Ascending aorta (tissue), 2 donors: ENCODE results near the gene FAM124A. TPM values are rescaled to one million over a fixed set of nuclear protein-coding genes. Genes with fewer than 3 reads are reported as not detected.

ENCODE experiments used
- DNase-seq, 2 donors: peaks; one replicate each; pipeline ENCODE4 v3.0.0-alpha.2; 2019; ENCODE audit warnings: low spot score in 2 of 2
- H3K27ac ChIP-seq, 2 donors: fragments of 200-600 bp; sonication (generic); one replicate each; pipeline ENCODE4 v1.5.1; 2016 to 2017; ENCODE audit warnings: mild to moderate bottlenecking in 1 of 2
- H3K27me3 ChIP-seq: fragments of 200-600 bp; sonication (generic); one replicate; pipeline ENCODE4 v1.5.1; 2017
- H3K36me3 ChIP-seq, 2 donors: fragments of 200-600 bp; sonication (generic); one replicate each; pipeline ENCODE4 v1.5.1; 2016
- H3K4me1 ChIP-seq, 2 donors: fragments of 200-600 bp; sonication (generic); one replicate each; pipeline ENCODE4 v1.5.1; 2016 to 2017; ENCODE audit warnings: mild to moderate bottlenecking in 1 of 2
- H3K4me3 ChIP-seq, 2 donors: fragments of 200-600 bp; sonication (generic); one replicate each; pipeline ENCODE4 v1.5.1; 2016 to 2017; ENCODE audit warnings: mild to moderate bottlenecking in 1 of 2
- H3K9me3 ChIP-seq, 2 donors: fragments of 200-600 bp; sonication (generic); one replicate each; pipeline ENCODE4 v1.5.1; 2016
- intact Hi-C: fragments of 100-400 bp; cut with DNase I; formaldehyde crosslinking; loops from one replicate; pipeline ENCODE4 v1.15.1; 2023
- total RNA-seq: library from RNA; depleted of rRNA; stranded (reverse); fragments of >200 nt; gene quantifications from one replicate; pipeline ENCODE4 v1.1.0, GENCODE V29; 2016
- TF ChIP-seq, protein P1 (sequence below), 3 experiments: fragments of 200-600 bp in 2 of 3; fragments of 450-650 bp in 1 of 3; sonication (generic) in 2 of 3; IDR thresholded peaks; one replicate each; pipeline ENCODE4 v1.5.1; 2016 to 2019; ENCODE audit warnings: antibody characterized with exemption in 3 of 3, mild to moderate bottlenecking in 1 of 3, moderate library complexity in 1 of 3

The FAM124A gene
- total RNA-seq, 1 donor from 2014 or later, result 22.4 TPM

GRCh38 chr13:51255556-51255955, 33.4 kb downstream of the FAM124A start:
- Histone ChIP-seq H3K9me3 (no peaks in the 10 kb centered on the region), H3K4me1 (no peaks in the 10 kb centered on the region), H3K36me3 (peaks cover 0 to 16% of the 10 kb centered on the region in 2 donors), H3K4me3 (no peak overlapping the region), H3K27ac (no peak overlapping the region), H3K27me3 (no peaks in the 10 kb centered on the region)
- TF ChIP-seq, protein P1, sequence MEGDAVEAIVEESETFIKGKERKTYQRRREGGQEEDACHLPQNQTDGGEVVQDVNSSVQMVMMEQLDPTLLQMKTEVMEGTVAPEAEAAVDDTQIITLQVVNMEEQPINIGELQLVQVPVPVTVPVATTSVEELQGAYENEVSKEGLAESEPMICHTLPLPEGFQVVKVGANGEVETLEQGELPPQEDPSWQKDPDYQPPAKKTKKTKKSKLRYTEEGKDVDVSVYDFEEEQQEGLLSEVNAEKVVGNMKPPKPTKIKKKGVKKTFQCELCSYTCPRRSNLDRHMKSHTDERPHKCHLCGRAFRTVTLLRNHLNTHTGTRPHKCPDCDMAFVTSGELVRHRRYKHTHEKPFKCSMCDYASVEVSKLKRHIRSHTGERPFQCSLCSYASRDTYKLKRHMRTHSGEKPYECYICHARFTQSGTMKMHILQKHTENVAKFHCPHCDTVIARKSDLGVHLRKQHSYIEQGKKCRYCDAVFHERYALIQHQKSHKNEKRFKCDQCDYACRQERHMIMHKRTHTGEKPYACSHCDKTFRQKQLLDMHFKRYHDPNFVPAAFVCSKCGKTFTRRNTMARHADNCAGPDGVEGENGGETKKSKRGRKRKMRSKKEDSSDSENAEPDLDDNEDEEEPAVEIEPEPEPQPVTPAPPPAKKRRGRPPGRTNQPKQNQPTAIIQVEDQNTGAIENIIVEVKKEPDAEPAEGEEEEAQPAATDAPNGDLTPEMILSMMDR (IDR thresholded peaks at IDR 0.05), result no peak
- intact Hi-C loops, result no loop called here
- no peak for DNase-seq

DNA sequence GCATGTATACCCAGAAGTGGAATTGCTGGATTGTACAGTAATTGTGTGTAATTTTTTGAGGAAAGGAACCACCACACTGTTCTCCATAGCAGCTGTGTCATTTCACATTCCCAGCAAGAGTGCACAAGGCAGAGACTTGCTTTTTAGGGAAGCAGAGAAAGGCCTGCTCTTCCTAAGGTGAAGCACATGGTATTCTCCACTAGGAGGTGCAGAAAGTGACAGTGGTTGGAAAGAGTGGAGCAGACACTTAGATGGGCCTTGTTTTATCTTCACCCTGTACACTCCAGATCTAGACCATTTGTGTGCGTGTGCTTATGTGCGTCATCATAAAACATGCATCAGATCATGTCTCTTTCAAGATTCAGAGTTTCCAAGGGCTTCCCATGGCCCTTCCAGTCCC, 35.0 kb downstream of the FAM124A start:
- intact Hi-C loops, result no loop called here
- Histone ChIP-seq H3K4me3 (no peak overlapping the region), H3K9me3 (no peaks in the 10 kb centered on the region), H3K27ac (no peak overlapping the region), H3K36me3 (peaks cover 0 to 7% of the 10 kb centered on the region in 2 donors), H3K27me3 (no peaks in the 10 kb centered on the region), H3K4me1 (no peaks in the 10 kb centered on the region)
- DNase-seq, result no peak
- TF ChIP-seq, protein P1 (IDR thresholded peaks at IDR 0.05), result no peak

DNA sequence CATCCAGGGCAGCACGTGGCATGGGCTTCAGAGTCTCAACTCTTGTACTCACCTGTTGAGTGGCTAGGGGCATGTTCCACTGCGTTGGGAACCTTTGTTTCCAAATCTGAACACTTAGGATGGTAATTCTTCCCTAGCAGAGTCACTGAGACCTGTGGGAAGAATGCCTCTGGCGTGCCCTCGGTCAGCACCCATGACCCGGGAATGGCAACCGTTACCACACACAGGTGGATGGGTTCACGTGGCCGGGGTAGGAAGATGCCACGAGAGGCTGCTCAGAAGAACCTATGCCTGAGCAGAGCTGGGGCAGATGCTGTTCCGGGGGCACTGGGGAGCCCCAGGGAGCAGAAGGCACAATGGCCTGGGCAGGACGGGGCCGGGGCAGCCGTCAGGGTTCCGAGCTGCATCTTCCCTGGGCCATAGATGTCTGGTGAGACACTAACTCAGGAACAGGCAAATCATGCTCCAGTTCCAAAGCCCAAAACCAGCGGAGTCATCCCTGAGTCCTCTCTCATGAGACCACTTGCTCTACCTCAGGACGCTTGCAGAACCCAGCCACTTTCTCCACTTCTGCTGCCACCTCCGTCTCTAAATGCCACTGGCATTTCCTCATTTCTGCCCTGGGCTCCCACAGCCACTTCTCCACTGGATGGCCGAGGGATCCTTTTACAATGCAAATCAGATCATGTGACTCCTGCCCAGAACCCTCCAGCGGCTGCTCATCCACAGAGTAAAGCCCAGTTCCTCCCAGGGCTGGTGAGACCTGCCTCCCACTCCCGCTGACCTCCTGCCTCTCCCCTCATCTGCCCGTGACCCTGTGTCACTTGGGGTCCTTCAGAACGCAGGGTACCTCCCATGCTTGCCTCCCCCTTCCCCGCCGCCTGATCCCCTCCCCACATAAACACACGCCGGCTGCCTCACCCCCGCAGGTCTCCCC, 36.7 kb downstream of the FAM124A start:
- H3K27me3 ChIP-seq, result no peaks in the 10 kb centered on the region
- no peaks in the 10 kb centered on the region for H3K9me3 ChIP-seq
- no peaks in the 10 kb centered on the region for H3K4me1 ChIP-seq
- no peak for DNase-seq
- no peak overlapping the region for H3K4me3 ChIP-seq
- intact Hi-C loops, result no loop called here
- H3K36me3 ChIP-seq, result peaks cover 0 to 5% of the 10 kb centered on the region in 2 donors
- no peak overlapping the region for H3K27ac ChIP-seq
- TF ChIP-seq, protein P1 (IDR thresholded peaks at IDR 0.05), result no peak

DNA sequence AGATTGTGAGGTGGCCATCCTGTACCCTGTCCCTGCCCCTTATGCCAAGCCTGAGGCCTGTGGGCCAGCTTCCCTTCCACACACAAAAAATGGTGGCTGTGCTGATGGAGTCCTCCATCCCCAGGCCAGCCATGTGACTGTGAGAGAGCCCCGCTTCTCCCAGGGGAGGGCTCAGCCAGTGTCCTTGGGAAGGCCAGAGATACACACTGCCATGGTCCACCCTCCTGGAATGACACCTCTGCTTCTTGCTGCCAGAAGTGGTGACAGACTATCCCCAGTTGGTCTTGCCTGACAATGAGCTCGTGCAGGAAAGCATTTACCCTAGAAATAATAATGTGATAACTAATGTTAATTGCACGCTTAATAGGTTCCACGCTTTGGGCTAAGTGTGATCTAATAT, 38.0 kb downstream of the FAM124A start:
- DNase-seq, result no peak
- Histone ChIP-seq H3K36me3 (peaks cover 0 to 5% of the 10 kb centered on the region in 2 donors), H3K27ac (no peak overlapping the region), H3K4me3 (no peak overlapping the region), H3K27me3 (no peaks in the 10 kb centered on the region), H3K9me3 (no peaks in the 10 kb centered on the region), H3K4me1 (no peaks in the 10 kb centered on the region)
- TF ChIP-seq, protein P1 (IDR thresholded peaks at IDR 0.05), result no peak
- intact Hi-C loops, result no loop called here

DNA sequence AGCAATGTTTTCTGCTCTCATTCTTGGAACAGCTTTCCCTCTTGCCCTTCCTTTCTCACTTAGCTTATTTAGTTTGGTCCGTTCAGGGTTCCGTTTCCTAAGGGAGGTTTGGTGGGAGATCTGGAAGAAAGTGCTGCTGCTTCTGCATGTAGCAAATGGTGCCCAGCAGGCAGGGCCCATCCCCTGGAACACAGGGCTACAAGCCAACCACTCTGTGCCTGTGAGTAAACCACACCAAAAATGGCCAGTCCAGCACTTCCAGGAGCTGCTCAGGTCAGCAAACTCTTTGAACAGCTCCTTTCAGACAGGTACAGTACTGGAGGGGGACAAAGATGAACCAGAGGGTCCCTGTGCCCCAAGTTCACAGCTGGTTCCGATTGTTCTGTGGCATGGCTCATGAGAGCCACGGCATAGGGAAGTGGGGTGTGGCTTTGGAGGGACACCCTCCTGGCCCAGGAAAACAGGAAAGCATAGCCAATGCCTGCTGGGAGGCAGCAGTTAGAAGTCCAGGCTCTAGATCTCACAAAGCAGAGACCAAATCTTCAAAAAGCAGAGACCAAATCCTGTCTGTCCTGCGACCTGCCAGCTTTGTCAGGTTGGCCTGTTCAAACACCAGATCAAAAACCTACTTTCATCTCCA, 39.5 kb downstream of the FAM124A start:
- Histone ChIP-seq H3K36me3 (peaks cover 0 to 4% of the 10 kb centered on the region in 2 donors), H3K27ac (no peak overlapping the region)
- TF ChIP-seq, protein P1 (IDR thresholded peaks at IDR 0.05), result no peak

More for the DNA sequence above, 39.5 kb downstream of the FAM124A start:
- intact Hi-C loops, result no loop called here
- H3K9me3 ChIP-seq, result no peaks in the 10 kb centered on the region
- H3K4me3 ChIP-seq, result no peak overlapping the region
- DNase-seq, result no peak
- no peaks in the 10 kb centered on the region for H3K4me1 ChIP-seq
- no peaks in the 10 kb centered on the region for H3K27me3 ChIP-seq
